ENCODE measurements around the gene CCDC142. TPM values are rescaled to one million over a fixed set of nuclear protein-coding genes. Genes with fewer than 3 reads are reported as not detected.

Gene CCDC142
- total and polyA plus RNA-seq, 9 donors: 3.7 to 31.1 (median 21.7) TPM

DNA sequence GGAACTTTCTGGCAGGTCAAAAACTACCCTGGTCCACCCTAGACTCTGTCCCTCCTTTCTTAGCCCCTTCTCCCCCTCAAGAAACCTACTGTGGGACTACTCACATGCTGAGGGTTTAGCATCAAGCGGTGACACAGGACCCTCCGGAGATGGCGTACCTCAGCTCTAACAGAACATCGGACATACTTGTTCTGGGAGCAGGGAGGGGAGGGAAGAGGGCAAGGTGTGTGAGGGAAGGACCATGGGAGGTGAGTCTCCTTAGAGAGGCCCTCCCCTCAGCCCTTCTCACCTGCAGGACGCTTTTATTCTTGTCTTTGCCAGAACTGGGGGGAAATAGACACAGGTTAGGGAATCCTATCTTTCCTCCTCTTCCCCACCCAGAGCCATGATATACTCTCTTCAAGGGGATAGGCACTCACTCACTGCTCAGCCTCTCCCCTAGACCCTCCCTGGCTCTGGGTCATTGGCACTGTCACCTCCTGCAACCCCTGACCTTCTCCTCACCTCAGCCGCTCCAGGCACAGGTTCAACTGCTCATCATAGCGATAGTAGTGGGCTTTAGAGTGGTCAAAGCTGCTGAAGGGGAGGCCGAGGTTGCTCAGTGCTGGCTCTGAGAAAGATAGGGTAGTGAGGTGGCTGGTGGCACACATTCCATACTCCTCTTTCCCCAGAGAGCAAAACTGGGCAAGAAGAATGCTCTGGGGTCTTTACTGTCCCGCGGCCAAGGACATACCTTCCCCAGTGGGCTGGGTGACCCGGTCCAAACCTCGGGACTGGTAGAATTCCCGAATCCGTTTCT, 22.8 kb upstream of the CCDC142 start:
- Histone ChIP-seq H3K4me3 (no peak overlapping the region), H3K27me3 (no peaks in the 10 kb centered on the region), H3K27ac (no peak overlapping the region), H3K36me3 (no peaks in the 10 kb centered on the region), H3K9me3 (no peaks in the 10 kb centered on the region), H3K4me1 (ENCODE audit: insufficient read depth) (peaks cover 5% of the 10 kb centered on the region)
- DNase-seq: peak in 1 of 5 donors; percentile 30
- intact Hi-C loops (cut with DNase I): loop anchor here in 1 of 4 donors (10.0 kb wide), 1 partner anchor 79 kb away; no protein-coding TSS in a partner anchor
- WGBS, 3 donors: 93 to 96% (median 95%) methylated on average over 14 of the region's 14 CpGs
- TF ChIP-seq, protein P1, sequence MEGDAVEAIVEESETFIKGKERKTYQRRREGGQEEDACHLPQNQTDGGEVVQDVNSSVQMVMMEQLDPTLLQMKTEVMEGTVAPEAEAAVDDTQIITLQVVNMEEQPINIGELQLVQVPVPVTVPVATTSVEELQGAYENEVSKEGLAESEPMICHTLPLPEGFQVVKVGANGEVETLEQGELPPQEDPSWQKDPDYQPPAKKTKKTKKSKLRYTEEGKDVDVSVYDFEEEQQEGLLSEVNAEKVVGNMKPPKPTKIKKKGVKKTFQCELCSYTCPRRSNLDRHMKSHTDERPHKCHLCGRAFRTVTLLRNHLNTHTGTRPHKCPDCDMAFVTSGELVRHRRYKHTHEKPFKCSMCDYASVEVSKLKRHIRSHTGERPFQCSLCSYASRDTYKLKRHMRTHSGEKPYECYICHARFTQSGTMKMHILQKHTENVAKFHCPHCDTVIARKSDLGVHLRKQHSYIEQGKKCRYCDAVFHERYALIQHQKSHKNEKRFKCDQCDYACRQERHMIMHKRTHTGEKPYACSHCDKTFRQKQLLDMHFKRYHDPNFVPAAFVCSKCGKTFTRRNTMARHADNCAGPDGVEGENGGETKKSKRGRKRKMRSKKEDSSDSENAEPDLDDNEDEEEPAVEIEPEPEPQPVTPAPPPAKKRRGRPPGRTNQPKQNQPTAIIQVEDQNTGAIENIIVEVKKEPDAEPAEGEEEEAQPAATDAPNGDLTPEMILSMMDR (IDR thresholded peaks at IDR 0.05): no peak
- no peak for TF ChIP-seq EP300 (IDR thresholded peaks at IDR 0.05)
- TF ChIP-seq POLR2A (IDR thresholded peaks at IDR 0.05): no peak

DNA sequence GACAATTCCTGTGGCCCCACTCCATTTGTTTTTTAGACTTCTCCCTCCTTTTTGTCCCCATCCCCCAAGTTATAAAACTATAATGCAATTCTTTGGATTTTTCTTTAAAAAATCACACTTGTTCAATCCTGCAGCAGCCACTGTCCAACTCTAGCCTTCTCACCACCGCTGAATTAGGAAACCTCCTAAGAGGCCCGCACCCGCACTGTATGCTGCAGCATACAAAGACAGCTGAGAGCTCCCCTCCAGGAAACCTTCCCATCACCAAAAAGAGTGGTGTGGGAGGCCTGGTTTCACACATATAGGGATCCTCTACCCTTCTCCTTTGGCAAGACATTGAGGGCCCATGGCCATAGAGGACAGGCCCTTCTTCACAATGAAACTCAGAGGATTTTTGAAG, 21.8 kb upstream of the CCDC142 start:
- Histone ChIP-seq H3K36me3 (no peaks in the 10 kb centered on the region), H3K27me3 (no peaks in the 10 kb centered on the region), H3K27ac (no peak overlapping the region), H3K4me1 (ENCODE audit: insufficient read depth) (peaks cover 5% of the 10 kb centered on the region), H3K9me3 (no peaks in the 10 kb centered on the region), H3K4me3 (no peak overlapping the region)
- peak in 1 of 5 donors; percentile 7 for DNase-seq
- no peak for TF ChIP-seq EP300 (IDR thresholded peaks at IDR 0.05)
- TF ChIP-seq POLR2A (IDR thresholded peaks at IDR 0.05): no peak
- TF ChIP-seq, protein P1 (IDR thresholded peaks at IDR 0.05): no peak
- intact Hi-C loops (cut with DNase I): loop anchor here in 1 of 4 donors (10.0 kb wide), 1 partner anchor 80 kb away; no protein-coding TSS in a partner anchor
- 92 to 97% (median 95%) methylated on average over 3 of the region's 3 CpGs for WGBS, 3 donors

DNA sequence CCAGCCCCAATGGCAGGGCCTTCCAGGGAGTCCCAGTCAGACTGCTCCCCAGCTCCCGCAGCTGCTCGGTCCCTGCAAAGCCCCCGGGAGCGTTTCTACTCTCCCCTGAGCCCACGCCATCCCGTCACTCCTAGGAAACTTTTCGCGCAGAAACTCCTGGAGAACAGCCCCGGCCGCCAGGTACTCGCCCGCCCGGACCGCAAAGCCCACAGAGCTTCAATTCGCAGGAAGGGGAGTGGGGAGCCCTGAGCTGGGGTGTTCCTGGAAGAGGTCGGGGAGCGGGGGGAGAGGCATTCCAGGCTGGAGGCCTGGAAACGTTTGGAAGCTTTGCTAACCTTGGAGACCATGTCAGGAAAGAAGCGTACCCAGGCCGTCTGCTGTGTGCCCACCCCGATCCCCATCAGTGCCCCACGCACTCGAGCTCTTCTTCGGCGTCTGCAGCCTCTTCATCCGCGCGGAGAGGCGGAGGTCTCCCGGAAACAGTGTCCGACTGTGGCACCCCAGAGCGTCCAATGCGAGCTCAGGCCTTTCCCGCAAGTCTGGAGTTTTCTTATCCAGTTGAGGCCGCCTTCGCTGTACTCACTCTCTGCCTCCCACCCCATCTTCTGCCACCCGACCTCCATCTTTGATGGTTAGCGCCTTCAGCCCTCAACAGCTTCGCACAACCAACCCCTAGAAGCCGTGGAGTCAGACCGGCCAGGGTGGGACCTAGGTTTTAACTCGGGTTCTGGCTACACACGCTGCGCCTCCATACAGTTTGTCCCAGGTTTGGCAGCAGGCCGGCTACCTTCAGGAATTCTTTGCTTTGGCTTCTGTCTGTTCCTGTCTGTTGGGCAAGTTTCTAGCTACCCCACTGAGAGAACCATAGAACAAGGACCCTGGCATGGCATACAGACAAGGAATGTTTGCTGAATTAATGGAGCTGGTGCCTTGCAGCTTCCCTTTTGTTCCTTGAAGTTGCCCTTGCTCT, 21.0 kb upstream of the CCDC142 start:
- WGBS, 3 donors: 54 to 61% (median 58%) methylated on average over 45 of the region's 45 CpGs
- Histone ChIP-seq H3K4me1 (ENCODE audit: insufficient read depth) (peaks cover 5% of the 10 kb centered on the region), H3K4me3 (peak overlapping the region; percentile 34), H3K36me3 (no peaks in the 10 kb centered on the region), H3K27ac (no peak overlapping the region), H3K9me3 (no peaks in the 10 kb centered on the region), H3K27me3 (no peaks in the 10 kb centered on the region)
- TF ChIP-seq EP300 (IDR thresholded peaks at IDR 0.05) (no peak), POLR2A (IDR thresholded peaks at IDR 0.05) (no peak)
- TF ChIP-seq, protein P1 (IDR thresholded peaks at IDR 0.05): no peak
- DNase-seq: peak in 1 of 5 donors; percentile 23
- intact Hi-C loops (cut with DNase I): loop anchor here in 1 of 4 donors (10.0 kb wide), 1 partner anchor 81 kb away; no protein-coding TSS in a partner anchor
